Measurements from ENCODE around the gene PHOX2A. TPM values are rescaled to one million over a fixed set of nuclear protein-coding genes. Genes with fewer than 3 reads are reported as not detected.
"Not testable (repeated sequence)": the region's sequence is repeated elsewhere in the genome, so short reads cannot be mapped to it uniquely, and the experiment has no call there.

PHOX2A gene
- total and polyA plus RNA-seq, 2 donors, result 0.05 to 0.11 TPM

DNA sequence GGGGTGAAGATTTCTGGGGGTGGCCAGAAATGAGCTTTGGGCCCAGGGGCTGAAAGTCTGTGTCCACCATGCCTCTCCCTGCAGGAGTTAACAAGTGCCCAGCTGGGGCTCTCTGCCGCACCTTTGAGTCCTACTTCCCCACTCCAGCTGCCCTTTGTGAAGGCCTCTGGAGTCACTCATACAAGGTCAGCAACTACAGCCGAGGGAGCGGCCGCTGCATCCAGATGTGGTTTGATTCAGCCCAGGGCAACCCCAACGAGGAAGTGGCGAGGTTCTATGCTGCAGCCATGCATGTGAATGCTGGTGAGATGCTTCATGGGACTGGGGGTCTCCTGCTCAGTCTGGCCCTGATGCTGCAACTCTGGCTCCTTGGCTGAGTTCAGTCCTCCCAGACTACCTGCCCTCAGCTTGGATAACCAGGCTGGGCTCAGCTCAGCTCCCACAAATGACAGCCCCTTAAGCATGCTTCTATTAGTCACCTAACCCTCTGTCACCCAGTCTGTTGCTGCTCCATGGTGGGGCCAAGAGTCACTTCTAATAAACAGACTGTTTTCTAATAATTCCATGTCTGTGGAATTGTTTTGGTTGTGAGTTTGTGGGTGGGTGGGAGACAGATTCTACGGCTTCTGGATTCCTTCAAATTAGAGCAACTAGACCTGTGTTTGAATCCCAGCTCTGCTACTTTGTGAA is 22.4 kb downstream of the PHOX2A start:
- no peak for DNase-seq (ENCODE audit: low read depth in 6 of 9, low spot score in 9 of 9)
- Histone ChIP-seq H3K4me1 (ENCODE audit: control insufficient read depth in 2 of 2, insufficient read depth in 2 of 2, low read length in 2 of 2) (peaks cover 12 to 29% of the 10 kb centered on the region in 2 donors), H3K4me3 (ENCODE audit: low read length in 2 of 2) (no peak overlapping the region), H3K27ac (ENCODE audit: low read depth in 1 of 2, low read length in 1 of 2) (no peak overlapping the region), H3K36me3 (ENCODE audit: control insufficient read depth in 2 of 2, insufficient read depth in 2 of 2, low read length in 1 of 2) (no peaks in the 10 kb centered on the region), H3K9me3 (ENCODE audit: control insufficient read depth in 2 of 2, insufficient read depth in 1 of 2, low read length in 1 of 2) (no peaks in the 10 kb centered on the region), H3K27me3 (ENCODE audit: control insufficient read depth in 2 of 2, insufficient read depth in 1 of 2, low read length in 1 of 2) (no peaks in the 10 kb centered on the region)
- WGBS, result 72% methylated on average over 7 of the region's 7 CpGs

GRCh38 chr11:72220696-72221363 is 23.1 kb downstream of the PHOX2A start:
- no peaks in the 10 kb centered on the region for H3K36me3 ChIP-seq (ENCODE audit: control insufficient read depth in 2 of 2, insufficient read depth in 2 of 2, low read length in 1 of 2)
- H3K27ac ChIP-seq (ENCODE audit: low read depth in 1 of 2, low read length in 1 of 2), result no peak overlapping the region
- no peaks in the 10 kb centered on the region for H3K9me3 ChIP-seq (ENCODE audit: control insufficient read depth in 2 of 2, insufficient read depth in 1 of 2, low read length in 1 of 2)
- no peaks in the 10 kb centered on the region for H3K27me3 ChIP-seq (ENCODE audit: control insufficient read depth in 2 of 2, insufficient read depth in 1 of 2, low read length in 1 of 2)
- H3K4me1 ChIP-seq (ENCODE audit: control insufficient read depth in 2 of 2, insufficient read depth in 2 of 2, low read length in 2 of 2), result peaks cover 12 to 25% of the 10 kb centered on the region in 2 donors
- 95% methylated on average over 10 of the region's 10 CpGs for WGBS
- no peak overlapping the region for H3K4me3 ChIP-seq (ENCODE audit: low read length in 2 of 2)
- no peak for DNase-seq (ENCODE audit: low read depth in 6 of 9, low spot score in 9 of 9)

- no peaks in the 10 kb centered on the region for H3K36me3 ChIP-seq (ENCODE audit: control insufficient read depth in 2 of 2, insufficient read depth in 2 of 2, low read length in 1 of 2)
- no peak overlapping the region for H3K27ac ChIP-seq (ENCODE audit: low read depth in 1 of 2, low read length in 1 of 2)
- no peaks in the 10 kb centered on the region for H3K9me3 ChIP-seq (ENCODE audit: control insufficient read depth in 2 of 2, insufficient read depth in 1 of 2, low read length in 1 of 2)
- H3K4me1 ChIP-seq (ENCODE audit: control insufficient read depth in 2 of 2, insufficient read depth in 2 of 2, low read length in 2 of 2), result peaks cover 8 to 14% of the 10 kb centered on the region in 2 donors
- no peaks in the 10 kb centered on the region for H3K27me3 ChIP-seq (ENCODE audit: control insufficient read depth in 2 of 2, insufficient read depth in 1 of 2, low read length in 1 of 2)
- DNase-seq (ENCODE audit: low read depth in 6 of 9, low spot score in 9 of 9), result no peak
- WGBS, result 94% methylated on average over 5 of the region's 5 CpGs
- H3K4me3 ChIP-seq (ENCODE audit: low read length in 2 of 2), result no peak overlapping the region
These were observed 25.7 kb downstream of the PHOX2A start for GRCh38 chr11:72218251-72218745.

DNA sequence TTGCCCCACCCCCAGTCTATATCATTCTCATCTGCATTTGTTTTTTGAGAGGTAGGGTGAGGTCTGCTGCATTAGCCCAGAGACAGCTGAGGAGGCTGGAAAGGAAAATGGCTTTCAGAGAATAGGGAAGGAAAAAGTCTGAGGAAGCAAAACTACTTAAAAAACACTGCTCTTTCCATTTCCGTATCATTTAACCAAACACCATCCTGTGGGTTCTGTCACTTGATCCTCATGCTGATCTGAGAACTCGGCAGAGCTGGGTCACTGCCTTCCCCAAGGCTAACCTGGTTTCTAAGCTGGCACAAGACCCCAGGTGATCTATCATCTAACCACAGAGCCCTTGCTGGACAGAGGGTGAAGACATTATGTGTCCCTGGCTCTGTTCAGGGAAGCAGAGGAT is 26.1 kb downstream of the PHOX2A start:
- WGBS, result 5% methylated on average over 2 of the region's 2 CpGs
- Histone ChIP-seq H3K9me3 (ENCODE audit: control insufficient read depth in 2 of 2, insufficient read depth in 1 of 2, low read length in 1 of 2) (no peaks in the 10 kb centered on the region), H3K27ac (ENCODE audit: low read depth in 1 of 2, low read length in 1 of 2) (no peak overlapping the region), H3K4me1 (ENCODE audit: control insufficient read depth in 2 of 2, insufficient read depth in 2 of 2, low read length in 2 of 2) (peaks cover 6 to 14% of the 10 kb centered on the region in 2 donors), H3K27me3 (ENCODE audit: control insufficient read depth in 2 of 2, insufficient read depth in 1 of 2, low read length in 1 of 2) (no peaks in the 10 kb centered on the region), H3K4me3 (ENCODE audit: low read length in 2 of 2) (no peak overlapping the region), H3K36me3 (ENCODE audit: control insufficient read depth in 2 of 2, insufficient read depth in 2 of 2, low read length in 1 of 2) (no peaks in the 10 kb centered on the region)
- DNase-seq (ENCODE audit: low read depth in 6 of 9, low spot score in 9 of 9), result no peak

- H3K4me3 ChIP-seq (ENCODE audit: low read length in 2 of 2), result no peak within 1 kb of the TSS
- DNase-seq (ENCODE audit: low read depth in 6 of 9, low spot score in 9 of 9), result no peak
- H3K27me3 ChIP-seq (ENCODE audit: control insufficient read depth in 2 of 2, insufficient read depth in 1 of 2, low read length in 1 of 2), result no peaks in the 10 kb centered on the region
- H3K27ac ChIP-seq (ENCODE audit: low read depth in 1 of 2, low read length in 1 of 2), result no peak within 1 kb of the TSS
- peaks cover 0 to 5% of the 10 kb centered on the region in 2 donors for H3K4me1 ChIP-seq (ENCODE audit: control insufficient read depth in 2 of 2, insufficient read depth in 2 of 2, low read length in 2 of 2)
- no peaks in the 10 kb centered on the region for H3K36me3 ChIP-seq (ENCODE audit: control insufficient read depth in 2 of 2, insufficient read depth in 2 of 2, low read length in 1 of 2)
- WGBS, result 98% methylated on average over 6 of the region's 6 CpGs
- H3K9me3 ChIP-seq (ENCODE audit: control insufficient read depth in 2 of 2, insufficient read depth in 1 of 2, low read length in 1 of 2), result no peaks in the 10 kb centered on the region
These were observed 27.3 kb downstream of the PHOX2A start, which contains the start of gene FOLR2 for GRCh38 chr11:72216638-72217037. TSS of gene FOLR2 (plus strand) at chr11:72216794. CDS start at chr11:72218585, 1,791 bp downstream.

- WGBS, result 92% methylated on average over 4 of the region's 4 CpGs
- H3K9me3 ChIP-seq (ENCODE audit: control insufficient read depth in 2 of 2, insufficient read depth in 1 of 2, low read length in 1 of 2), result no peaks in the 10 kb centered on the region
- no peaks in the 10 kb centered on the region for H3K4me1 ChIP-seq (ENCODE audit: control insufficient read depth in 2 of 2, insufficient read depth in 2 of 2, low read length in 2 of 2)
- no peak overlapping the region for H3K27ac ChIP-seq (ENCODE audit: low read depth in 1 of 2, low read length in 1 of 2)
- H3K36me3 ChIP-seq (ENCODE audit: control insufficient read depth in 2 of 2, insufficient read depth in 2 of 2, low read length in 1 of 2), result no peaks in the 10 kb centered on the region
- no peaks in the 10 kb centered on the region for H3K27me3 ChIP-seq (ENCODE audit: control insufficient read depth in 2 of 2, insufficient read depth in 1 of 2, low read length in 1 of 2)
- no peak overlapping the region for H3K4me3 ChIP-seq (ENCODE audit: low read length in 2 of 2)
- DNase-seq (ENCODE audit: low read depth in 6 of 9, low spot score in 9 of 9), result no peak
These were observed 34.9 kb downstream of the PHOX2A start for GRCh38 chr11:72209101-72209500.

GRCh38 chr11:72208281-72208680 is 35.7 kb downstream of the PHOX2A start:
- H3K36me3 ChIP-seq (ENCODE audit: control insufficient read depth in 2 of 2, insufficient read depth in 2 of 2, low read length in 1 of 2), result no peaks in the 10 kb centered on the region
- no peaks in the 10 kb centered on the region for H3K4me1 ChIP-seq (ENCODE audit: control insufficient read depth in 2 of 2, insufficient read depth in 2 of 2, low read length in 2 of 2)
- no peak for DNase-seq (ENCODE audit: low read depth in 6 of 9, low spot score in 9 of 9)
- 91% methylated on average over 3 of the region's 3 CpGs for WGBS
- no peaks in the 10 kb centered on the region for H3K9me3 ChIP-seq (ENCODE audit: control insufficient read depth in 2 of 2, insufficient read depth in 1 of 2, low read length in 1 of 2)
- H3K4me3 ChIP-seq (ENCODE audit: low read length in 2 of 2), result no peak overlapping the region
- H3K27me3 ChIP-seq (ENCODE audit: control insufficient read depth in 2 of 2, insufficient read depth in 1 of 2, low read length in 1 of 2), result no peaks in the 10 kb centered on the region
- H3K27ac ChIP-seq (ENCODE audit: low read depth in 1 of 2, low read length in 1 of 2), result no peak overlapping the region

DNA sequence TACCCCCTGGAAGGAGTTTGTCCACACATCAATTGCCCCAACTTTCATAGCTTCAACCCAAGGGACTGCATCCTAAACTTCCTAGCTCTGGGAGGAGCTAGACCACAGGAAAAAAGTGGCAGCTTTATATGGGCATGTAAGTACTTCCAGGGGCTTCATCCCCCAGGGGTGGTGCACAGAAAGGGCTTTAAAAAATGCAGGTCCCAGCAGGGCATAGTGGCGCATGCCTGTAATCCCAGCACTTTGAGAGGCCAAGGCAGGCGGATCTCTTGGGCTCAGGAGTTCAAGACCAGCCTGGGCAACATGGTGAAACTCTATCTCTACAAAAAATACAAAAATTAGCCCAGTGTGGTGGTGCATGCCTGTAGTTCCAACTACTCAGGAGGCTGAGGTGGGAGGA is 37.2 kb downstream of the PHOX2A start:
- not testable (repeated sequence) for H3K4me3 ChIP-seq (ENCODE audit: low read length in 2 of 2); H3K27ac ChIP-seq (ENCODE audit: low read depth in 1 of 2, low read length in 1 of 2); DNase-seq (ENCODE audit: low read depth in 6 of 9, low spot score in 9 of 9); H3K36me3 ChIP-seq (ENCODE audit: control insufficient read depth in 2 of 2, insufficient read depth in 2 of 2, low read length in 1 of 2); H3K4me1 ChIP-seq (ENCODE audit: control insufficient read depth in 2 of 2, insufficient read depth in 2 of 2, low read length in 2 of 2); H3K9me3 ChIP-seq (ENCODE audit: control insufficient read depth in 2 of 2, insufficient read depth in 1 of 2, low read length in 1 of 2); H3K27me3 ChIP-seq (ENCODE audit: control insufficient read depth in 2 of 2, insufficient read depth in 1 of 2, low read length in 1 of 2)
- 96% methylated on average over 2 of the region's 2 CpGs for WGBS

GRCh38 chr11:72204886-72205285 is 39.1 kb downstream of the PHOX2A start:
- no peaks in the 10 kb centered on the region for H3K9me3 ChIP-seq (ENCODE audit: control insufficient read depth in 2 of 2, insufficient read depth in 1 of 2, low read length in 1 of 2)
- H3K27me3 ChIP-seq (ENCODE audit: control insufficient read depth in 2 of 2, insufficient read depth in 1 of 2, low read length in 1 of 2), result no peaks in the 10 kb centered on the region
- no peak for DNase-seq (ENCODE audit: low read depth in 6 of 9, low spot score in 9 of 9)
- H3K4me1 ChIP-seq (ENCODE audit: control insufficient read depth in 2 of 2, insufficient read depth in 2 of 2, low read length in 2 of 2), result no peaks in the 10 kb centered on the region
- no peak overlapping the region for H3K4me3 ChIP-seq (ENCODE audit: low read length in 2 of 2)
- H3K36me3 ChIP-seq (ENCODE audit: control insufficient read depth in 2 of 2, insufficient read depth in 2 of 2, low read length in 1 of 2), result no peaks in the 10 kb centered on the region
- H3K27ac ChIP-seq (ENCODE audit: low read depth in 1 of 2, low read length in 1 of 2), result no peak overlapping the region
